IPS DF 4.7 (cell line): Measurements from ENCODE around the gene RBMS3.
"Not testable (repeated sequence)": the region's sequence is repeated elsewhere in the genome, so short reads cannot be mapped to it uniquely, and the experiment has no call there.

ENCODE experiments used
- DNase-seq: peaks from one replicate; pipeline ENCODE4 v3.0.0-alpha.2; 2013; ENCODE audit warnings: low spot score; ENCODE audit errors: extremely low read depth

RBMS3 gene

DNA sequence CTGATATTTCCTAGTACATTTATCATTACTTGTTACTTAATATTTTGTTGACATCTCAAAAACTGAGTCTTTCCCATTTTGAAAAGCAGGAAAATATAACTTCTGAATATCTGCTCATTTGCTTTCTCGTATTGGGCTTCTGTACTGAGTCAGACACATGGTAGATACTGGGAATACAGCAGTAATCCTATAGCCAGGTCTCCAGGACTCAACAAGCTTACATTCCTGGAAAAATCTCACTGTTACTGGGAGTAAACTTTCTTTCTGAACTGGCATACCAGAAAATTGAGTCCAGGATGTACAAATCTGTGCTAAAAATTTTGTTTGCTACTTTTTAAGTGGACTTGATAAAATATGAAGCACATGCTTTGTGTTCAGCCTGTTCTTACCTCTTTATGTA lies 240.4 kb downstream of the RBMS3 start:
- DNase-seq: no peak

DNA sequence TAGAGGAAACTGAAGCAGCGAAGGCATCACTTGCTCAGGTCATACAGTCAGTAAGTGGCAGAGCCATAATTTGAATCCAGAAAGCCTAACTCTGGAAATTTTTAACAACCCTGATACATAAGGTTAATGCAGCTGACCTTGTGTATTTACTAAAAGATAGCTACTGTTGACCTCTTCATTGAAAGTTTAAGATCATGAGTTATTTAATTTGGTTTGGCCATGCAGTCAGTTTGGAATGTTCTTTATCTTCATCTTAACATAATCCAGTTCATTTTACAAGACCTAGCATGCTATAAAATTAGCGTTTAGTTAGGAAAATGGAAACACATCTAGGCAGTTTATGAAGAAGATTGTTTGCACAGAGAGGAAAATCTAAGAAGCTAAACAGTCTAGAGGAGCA lies 240.9 kb downstream of the RBMS3 start:
- DNase-seq: no peak

DNA sequence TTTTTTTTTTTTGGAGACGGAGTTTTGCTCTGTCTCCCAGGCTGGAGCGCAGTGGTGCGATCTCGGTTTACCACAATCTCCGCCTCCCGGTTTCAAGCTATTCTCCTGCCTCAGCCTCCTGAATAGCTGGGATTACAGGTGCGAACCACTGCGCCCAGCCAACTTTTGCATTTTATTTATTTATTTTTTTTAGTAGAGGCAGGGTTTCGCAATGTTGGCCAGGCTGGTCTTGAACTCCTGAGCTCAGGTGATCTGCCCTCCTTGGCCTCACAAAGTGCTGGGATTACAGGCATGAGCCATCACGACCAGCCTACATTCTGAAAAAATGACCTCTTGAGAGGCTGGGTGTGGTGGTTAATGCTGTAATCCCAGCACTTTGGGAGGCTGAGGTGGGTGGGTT lies 243.6 kb downstream of the RBMS3 start:
- DNase-seq: not testable (repeated sequence)

DNA sequence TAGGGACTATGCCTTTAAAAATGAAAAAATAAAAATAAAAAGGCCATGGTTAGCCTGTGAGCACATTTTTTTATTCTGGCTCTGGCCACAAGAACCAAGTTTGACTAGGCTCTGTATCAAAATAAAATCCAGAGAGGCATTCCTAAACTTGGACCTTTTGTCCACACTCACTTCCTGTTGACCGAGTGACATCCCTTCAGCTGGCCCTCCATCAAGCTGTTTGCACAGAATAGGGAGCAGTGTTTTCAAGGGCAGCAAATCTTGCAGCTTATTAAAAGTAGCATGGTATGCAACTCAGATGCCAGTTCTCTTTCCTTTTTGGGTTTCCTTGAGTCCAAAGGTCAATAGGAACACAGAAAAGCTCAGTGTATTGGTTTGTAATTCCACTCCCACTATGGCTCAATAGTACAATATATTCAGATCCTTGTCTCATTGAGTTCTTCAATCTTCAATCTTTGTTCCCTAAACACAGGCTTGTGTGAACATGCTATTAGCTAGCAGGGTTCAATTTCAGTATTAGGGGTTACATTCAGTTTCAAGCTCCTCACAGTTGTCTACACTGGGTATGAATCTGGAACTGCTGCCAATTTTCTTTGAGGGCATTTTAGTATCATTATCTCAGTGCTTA lies 244.5 kb downstream of the RBMS3 start:
- no peak for DNase-seq

DNA sequence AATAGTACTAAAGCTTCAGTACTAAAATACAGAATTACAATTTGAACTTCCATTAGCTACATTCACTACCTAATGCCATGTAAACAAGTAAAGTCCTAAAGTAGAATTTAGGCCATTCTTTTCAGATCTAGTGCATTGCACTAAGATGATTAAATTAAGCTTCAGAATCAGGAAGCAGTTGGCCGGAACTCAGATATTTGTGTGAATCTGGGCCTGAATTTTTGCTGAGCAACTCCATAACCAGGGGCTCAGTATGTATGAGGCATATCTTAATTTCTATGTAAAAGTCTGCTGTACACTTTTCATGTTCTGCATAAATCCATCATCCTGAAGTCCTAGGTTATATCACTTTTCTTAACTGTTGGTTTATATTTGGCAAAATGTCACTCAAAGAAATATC lies 246.4 kb downstream of the RBMS3 start:
- DNase-seq: no peak

DNA sequence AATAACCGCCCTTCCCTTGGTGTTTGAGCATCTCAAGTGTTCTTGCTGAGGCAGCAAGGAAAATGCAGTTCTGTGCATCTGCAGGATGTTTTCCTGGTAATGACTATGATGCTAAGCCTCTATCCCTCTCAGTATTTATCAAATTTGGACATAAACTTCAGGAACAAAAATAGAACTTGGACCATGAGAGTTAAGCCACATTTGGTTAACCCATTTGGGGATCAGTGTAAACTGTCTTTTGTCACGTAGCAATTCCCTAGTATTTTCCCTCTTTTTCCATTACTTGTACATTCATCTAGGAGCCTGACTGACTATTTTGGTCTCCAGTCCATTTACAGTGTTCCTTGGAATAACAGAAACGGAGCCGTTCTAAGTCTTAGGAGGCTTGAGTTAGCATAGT lies 250.8 kb downstream of the RBMS3 start:
- no peak for DNase-seq

DNA sequence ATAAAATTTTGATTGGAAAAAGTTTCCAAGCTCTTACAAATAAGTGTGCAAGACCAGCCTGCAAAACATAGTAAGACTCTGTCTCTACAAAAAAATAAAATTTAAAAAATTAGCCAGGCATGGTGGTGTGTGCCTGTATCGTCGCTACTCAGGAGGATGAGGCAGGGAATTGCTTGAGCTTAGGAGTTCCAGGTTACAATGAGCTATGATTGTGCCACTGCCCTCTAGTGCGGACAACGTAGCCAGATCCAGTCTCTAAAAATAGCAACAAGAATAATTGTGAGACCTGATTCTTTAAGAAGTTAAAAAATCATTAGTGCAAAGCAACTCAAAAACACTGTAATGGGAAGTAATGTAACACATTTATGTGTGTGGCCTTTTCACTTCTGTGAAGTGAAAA lies 251.6 kb downstream of the RBMS3 start:
- no peak for DNase-seq

DNA sequence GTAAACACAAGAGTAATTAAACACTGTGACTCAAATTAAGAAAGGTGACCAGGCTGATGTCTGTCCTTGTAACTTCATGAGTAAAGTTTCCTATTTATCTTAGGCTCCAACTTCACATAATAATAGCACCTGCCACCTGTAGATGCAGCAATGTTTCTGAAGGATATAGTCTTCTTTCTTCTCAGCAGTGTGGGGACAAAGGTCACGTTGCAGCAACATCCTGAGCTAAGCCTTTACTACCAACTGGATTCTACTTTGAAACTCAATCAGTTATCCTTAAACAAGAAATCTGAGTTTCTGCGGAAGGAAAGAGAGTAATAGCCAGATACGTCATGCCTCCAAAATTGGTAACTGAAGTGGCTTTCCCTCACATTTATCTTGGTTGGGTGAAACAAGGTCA lies 253.1 kb downstream of the RBMS3 start:
- no peak for DNase-seq

DNA sequence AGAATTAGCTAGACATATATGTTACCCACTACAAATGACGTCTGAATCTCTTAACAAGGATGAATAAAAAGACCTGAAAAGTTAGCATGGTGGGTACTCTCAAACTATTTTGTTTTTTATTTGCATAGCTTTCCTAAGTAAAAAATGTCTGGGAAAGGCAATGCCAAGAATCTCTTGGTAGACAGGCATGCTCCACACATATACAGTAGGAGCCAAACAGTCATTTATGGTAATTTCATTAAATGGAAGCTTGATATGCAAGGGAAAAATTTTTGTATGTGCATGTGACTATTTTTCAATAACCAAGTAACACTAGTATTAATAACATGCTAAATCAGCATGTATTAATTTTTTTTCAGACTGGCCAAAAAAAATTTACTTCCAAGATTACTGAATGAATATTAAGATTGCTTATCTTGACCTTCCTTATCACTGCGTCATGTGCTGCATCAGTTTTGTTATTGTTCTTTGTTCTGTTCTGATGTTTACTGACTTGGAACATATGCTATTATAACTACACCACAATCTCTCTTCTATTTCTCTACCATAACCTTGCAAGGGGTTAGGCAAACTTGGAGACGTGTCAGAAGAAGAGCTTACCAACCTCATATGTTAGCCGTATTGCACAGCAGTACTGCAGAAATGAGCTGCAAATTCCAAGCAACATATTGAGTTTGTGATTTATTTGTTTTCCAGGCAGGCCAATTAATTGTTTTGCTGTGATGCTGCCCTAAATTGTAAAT lies 255.3 kb downstream of the RBMS3 start:
- no peak for DNase-seq

DNA sequence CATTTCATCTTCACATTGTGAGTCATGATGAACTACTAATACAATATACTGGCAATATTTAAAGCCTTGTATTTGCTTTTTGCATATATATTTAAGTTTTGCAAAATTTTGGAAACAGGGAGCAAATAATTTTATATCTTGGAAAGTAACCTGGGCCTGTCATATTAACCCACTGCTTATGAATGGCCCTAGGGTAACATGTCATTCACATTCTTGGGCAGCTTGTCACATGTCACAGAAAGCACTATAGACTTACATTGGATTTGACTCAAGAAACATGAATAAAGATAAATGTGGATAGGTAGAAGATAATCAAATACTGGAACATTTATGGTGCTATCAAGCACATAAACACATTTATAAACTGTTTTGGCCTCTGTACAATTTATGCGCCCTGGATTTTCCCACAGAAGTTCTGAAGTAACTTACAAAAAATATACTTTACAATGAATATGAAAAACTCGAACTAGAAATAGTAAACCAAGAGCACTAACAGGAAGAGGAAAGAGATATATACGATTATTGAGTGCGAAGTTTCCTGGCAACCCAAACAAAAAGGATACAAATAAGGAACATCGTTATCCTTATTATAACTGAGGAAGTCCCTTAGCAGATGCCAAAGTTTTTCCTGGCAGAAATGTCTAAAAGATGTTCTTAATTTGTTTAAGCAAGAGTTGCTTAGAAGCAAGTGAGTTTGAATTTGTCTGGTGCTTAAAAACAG lies 257.2 kb downstream of the RBMS3 start:
- no peak for DNase-seq

DNA sequence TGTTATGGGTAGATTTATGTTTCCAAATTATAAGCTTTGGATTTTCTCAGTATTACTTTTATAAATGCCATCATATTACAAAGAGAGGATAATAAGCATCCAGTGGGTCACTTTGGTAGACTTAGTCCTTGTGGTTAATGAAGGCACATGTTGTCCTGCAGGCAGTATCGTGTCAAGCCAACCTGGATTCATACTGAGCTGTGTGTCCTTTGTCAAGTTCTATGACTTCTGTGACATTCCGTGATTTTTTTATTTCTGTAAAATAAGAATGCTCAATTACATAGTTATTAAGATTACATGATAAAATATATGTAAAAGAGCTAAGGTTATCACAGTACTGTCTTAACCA lies 257.7 kb downstream of the RBMS3 start:
- no peak for DNase-seq

DNA sequence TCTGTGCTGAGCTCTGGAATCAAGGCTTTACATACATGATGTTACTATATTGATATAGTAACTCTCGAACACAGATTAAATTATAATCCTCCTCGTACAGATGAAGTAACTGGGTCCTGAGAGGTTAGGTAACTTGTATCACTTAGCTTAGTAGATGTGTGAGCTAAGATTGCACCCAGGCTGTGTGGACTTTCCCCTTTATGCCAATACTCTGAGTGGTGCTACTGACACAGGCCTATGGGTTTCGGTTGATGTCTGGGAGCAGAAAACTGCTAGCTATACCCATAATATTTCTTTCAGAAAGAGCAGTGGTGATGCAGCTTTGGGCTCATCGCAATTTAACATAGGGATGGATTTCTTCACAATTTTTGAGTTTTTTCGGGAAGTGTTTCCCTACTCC lies 259.7 kb downstream of the RBMS3 start:
- DNase-seq: no peak

DNA sequence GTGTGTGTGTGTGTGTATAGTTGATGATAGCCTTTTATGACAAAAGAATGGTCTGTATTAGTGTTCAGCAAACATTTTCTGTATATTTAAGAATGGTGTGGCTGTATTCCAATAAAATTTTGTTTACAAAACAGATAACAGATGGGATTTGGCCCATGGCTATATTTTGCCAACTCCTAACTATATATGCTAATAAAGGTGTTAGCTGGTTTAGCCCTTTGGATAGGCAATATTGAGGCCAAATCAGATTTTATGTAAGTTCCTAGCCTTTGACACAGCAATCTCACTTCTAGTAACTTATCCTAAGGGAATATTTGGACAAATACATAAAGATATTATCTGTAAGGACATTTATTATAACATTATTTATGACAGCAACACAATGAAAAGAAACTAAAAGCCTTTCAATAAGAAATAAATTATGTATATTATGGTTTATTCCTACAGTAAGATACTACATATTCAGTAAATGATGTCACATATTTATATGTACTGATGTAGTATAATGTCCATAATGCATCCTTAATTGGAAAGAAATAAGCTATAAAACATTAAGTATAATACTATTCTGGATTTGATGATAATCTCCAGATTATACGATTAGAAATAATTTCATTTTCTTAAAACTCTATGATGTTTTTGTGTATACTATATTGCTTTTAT lies 264.0 kb downstream of the RBMS3 start:
- no peak for DNase-seq

DNA sequence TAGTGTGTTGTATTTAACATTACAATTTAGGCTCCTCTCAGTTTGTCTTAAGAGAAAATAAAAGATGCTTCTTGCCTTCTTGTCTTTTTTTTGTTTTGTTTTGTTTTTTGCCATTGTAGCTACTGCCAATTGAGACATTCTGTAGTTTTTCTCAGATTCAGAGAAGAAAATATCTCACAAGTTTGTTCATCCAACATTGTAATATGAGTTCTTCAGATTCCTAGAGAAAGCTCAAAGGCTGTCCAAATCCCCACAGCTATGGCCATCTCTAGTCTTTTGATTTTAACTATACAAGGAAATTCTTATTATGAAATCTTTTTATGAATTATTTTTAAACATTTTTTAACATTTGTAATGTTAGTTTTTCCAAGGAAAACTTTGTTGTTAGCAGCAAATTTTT lies 264.7 kb downstream of the RBMS3 start:
- DNase-seq: no peak

DNA sequence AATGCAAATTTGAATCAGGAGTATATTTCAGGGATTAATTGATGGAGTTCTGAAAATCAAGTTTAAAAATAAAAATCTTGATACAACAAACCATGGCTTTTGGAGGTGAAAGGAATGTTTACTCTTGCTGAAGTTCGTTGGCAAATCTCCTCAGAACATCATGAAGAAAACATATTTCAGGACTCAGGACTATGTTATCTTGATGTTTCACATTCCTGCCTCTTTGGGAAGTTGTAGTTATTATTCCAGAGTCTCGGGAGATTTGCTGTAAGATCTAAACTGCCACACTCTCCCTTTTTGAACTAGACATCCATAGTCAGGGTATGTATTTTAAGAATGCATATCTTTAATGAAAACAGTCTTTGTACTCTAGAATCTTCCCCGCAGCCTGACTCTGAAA lies 271.2 kb downstream of the RBMS3 start:
- no peak for DNase-seq

DNA sequence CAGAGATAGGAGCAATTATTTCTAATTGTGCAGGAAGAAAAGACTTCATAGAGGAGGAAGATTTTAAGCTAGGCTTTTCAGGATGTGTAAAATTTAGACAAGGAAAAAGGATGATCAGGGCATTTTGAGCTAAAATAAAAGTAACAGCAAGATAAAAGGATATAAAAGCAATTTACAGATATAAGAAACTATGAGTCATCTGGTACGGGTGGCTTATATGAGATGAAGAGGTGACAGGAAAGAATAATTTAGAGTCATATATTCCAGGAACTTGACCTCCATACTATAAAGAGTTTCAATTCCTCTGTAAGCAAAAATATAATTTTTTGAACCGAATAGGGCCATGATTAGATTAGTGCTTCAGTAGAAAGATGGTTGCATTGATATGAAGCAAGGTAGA lies 273.7 kb downstream of the RBMS3 start:
- DNase-seq: no peak

DNA sequence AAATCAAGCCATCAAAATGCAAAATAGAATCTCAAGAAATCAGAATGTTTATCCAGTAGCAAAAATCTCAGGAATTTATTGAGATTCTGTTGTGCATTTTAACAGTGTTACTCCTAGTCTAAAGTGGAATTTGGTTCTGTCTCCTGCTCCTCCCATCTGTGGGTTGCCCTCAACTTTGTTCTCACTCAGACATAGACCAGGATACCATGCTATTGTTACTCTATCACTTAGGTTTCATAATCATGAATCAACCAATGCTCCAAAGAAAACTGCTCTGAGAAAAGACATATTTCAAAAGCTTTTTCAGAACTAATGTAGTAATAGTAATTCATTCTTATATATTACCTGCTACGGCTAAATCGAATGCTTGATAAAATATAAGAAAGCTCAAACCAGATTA lies 274.7 kb downstream of the RBMS3 start:
- DNase-seq: no peak

DNA sequence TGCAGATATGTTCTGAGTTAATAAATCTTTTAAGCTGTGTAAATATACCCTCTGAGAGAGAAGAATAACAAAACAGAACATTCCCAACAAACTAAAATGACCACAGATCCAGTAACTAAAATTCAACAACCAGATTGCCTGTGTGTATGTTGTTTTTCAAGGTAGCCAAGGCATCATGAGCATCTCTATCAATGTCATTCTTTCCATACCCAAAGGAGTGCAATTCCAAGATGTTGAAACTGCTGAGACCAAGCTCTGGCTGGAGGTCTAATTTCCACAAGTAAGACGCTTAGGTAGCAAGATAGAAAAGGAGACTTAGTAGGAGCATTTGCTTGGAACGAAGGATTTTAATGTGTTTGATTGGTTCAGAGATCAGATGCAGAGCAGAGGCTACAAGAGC lies 276.3 kb downstream of the RBMS3 start:
- no peak for DNase-seq

DNA sequence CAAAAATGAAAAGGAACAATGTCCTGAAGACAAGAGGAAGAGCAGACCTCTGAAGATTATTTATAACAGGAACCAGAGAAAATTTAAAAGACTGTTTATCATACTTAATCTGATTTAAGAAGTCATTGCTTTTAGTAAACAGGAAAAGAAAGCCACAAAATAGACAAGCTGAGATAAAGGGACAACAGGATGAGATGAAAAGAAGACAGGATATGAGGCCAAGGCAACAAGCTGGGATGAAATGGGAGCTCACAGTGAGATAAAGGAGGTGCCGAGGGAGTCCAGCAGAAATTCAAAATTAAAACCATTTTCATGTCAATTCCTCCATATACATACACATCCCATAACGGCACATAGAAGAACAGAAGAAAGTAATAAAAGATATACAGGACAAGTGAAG lies 277.0 kb downstream of the RBMS3 start:
- DNase-seq: no peak

DNA sequence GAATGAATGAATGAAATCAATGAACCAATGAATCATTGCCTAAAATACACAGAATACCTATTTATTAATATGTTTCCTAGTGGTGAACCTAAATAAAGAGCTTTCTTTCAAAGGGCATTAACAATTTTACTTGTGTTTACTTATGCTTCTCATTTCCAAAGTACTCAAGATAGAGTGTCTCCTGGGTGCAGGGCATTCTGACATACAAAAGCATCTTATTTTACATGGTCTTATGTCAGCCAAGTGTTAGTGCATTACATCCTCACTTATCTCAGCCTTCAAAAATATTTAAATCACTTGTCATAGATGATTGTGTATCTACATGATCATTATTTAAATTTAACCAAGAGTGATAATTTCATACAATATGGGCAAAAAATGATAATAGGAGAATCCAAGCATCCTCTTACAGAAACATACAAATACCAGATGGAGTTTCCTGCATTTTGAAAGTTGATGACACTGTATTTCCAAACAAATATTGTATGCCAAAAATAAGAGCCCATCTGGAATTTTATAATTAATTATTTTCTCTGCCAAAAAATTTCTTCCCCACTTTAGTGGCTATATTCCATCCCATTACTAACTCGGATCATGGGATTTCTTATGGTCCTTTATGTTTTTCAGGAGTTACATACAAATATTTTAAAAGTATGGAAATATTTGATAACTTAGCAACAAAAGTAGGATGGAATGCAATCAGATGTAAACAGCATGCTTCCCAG lies 279.0 kb downstream of the RBMS3 start:
- DNase-seq: no peak

DNA sequence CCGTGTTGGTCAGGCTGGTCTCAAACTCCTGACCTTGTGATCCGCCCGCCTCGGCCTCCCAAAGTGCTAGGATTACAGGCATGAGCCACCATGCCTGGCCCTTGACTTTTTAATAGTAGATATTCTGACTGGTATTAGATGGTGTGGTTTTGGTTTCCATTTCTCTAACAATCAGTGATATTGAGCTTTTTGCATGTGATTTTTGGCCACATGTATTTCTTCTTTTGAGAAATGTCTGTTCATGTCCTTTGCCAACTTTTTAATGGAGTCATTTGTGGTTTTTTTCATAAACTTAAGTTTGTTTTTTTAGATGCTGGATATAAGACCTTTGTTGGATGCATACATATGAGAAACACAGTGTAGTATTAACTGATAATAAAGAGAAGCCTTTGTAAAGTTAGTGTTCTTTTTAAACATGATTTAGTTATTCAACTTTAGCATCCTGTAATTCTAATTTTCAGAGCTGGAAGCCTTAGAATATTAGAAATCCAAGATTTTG lies 280.8 kb downstream of the RBMS3 start:
- DNase-seq: no peak
